Measurements from ENCODE around the gene HYAL3.

- TF ChIP-seq CTCF (IDR thresholded peaks at IDR 0.05): no peak
- no peak for TF ChIP-seq POLR2A (IDR thresholded peaks at IDR 0.05; ENCODE audit: low read depth)
- TF ChIP-seq EP300 (IDR thresholded peaks at IDR 0.05): no peak
Observed at GRCh38 chr3:50245251-50245745, 53.9 kb downstream of the HYAL3 start.

Measured in esophagus muscularis mucosa (tissue), 4 donors.